Lower lobe of right lung (tissue), 2 donors: Measurements from ENCODE around the gene STAT1. TPM values are rescaled to one million over a fixed set of nuclear protein-coding genes. Genes with fewer than 3 reads are reported as not detected.

Source experiments
- ATAC-seq, 2 donors: fragments of 200-7000 bp; cut with Tn5 transposase; one replicate each; pipeline ENCODE4 v1.9.1; 2020 to 2022; ENCODE audit warnings: mild to moderate bottlenecking in 2 of 2, moderate library complexity in 2 of 2
- DNase-seq: peaks from one replicate; pipeline ENCODE4 v3.0.0-alpha.2; 2020
- H3K27ac ChIP-seq: fragments of 200-600 bp; one replicate; pipeline ENCODE4 v1.8.0; 2022
- H3K27me3 ChIP-seq: fragments of 200-600 bp; one replicate; pipeline ENCODE4 v1.8.0; 2022; ENCODE audit warnings: low read depth
- H3K36me3 ChIP-seq: fragments of 200-600 bp; one replicate; pipeline ENCODE4 v1.8.0; 2022; ENCODE audit warnings: mild to moderate bottlenecking
- H3K4me1 ChIP-seq: fragments of 200-600 bp; one replicate; pipeline ENCODE4 v1.8.0; 2022
- H3K4me3 ChIP-seq: fragments of 200-600 bp; one replicate; pipeline ENCODE4 v1.8.0; 2022; ENCODE audit warnings: mild to moderate bottlenecking
- H3K9me3 ChIP-seq: fragments of 200-600 bp; one replicate; pipeline ENCODE4 v1.8.0; 2022
- CTCF ChIP-seq: fragments of 200-600 bp; IDR thresholded peaks from one replicate; pipeline ENCODE4 v1.8.0; 2022; ENCODE audit warnings: antibody characterized with exemption, mild to moderate bottlenecking
- intact Hi-C: fragments of 100-400 bp; cut with DNase I; formaldehyde crosslinking; loops from one replicate; pipeline ENCODE4 v1.11.0; 2022
- total RNA-seq: library from RNA; stranded (reverse); fragmentation: NEBNext Ultra II Directional; extraction: Animal tissue kit (Norgen Biotek cat#: 25700); gene quantifications from one replicate; pipeline ENCODE4 v1.2.1, GENCODE V29; 2021
- donor health status: DM: no; HTN: yes; CAD: no; lungs with severe emphysema.

STAT1 gene
- total RNA-seq, 1 donor from 2014 or later = 103 TPM

- intact Hi-C loops = no loop called here
- DNase-seq = no peak
Measured at GRCh38 chr2:191012845-191013681, 908 bp downstream of the STAT1 start.

GRCh38 chr2:191012346-191012745 lies 1.6 kb downstream of the STAT1 start:
- intact Hi-C loops = no loop called here
- Histone ChIP-seq H3K4me1 (peaks cover 42% of the 10 kb centered on the region), H3K27me3 (no peaks in the 10 kb centered on the region), H3K9me3 (no peaks in the 10 kb centered on the region), H3K4me3 (peak overlapping the region; percentile 76), H3K36me3 (peaks cover 35% of the 10 kb centered on the region), H3K27ac (peak overlapping the region; percentile 96)
- ATAC-seq (no peak), DNase-seq (no peak)
- no peak for TF ChIP-seq CTCF

More at GRCh38 chr2:191012845-191013681, 908 bp downstream of the STAT1 start:
- peaks cover 42% of the 10 kb centered on the region for H3K4me1 ChIP-seq
- peak overlapping the region; percentile 76 for H3K4me3 ChIP-seq
- no peak for TF ChIP-seq CTCF
- H3K27ac ChIP-seq = peak overlapping the region; percentile 96
- H3K9me3 ChIP-seq = no peaks in the 10 kb centered on the region
- no peaks in the 10 kb centered on the region for H3K27me3 ChIP-seq
- ATAC-seq = peak; percentile 45 to 59
- H3K36me3 ChIP-seq = peaks cover 28% of the 10 kb centered on the region

- intact Hi-C loops = no loop called here
- H3K4me3 ChIP-seq = no peak overlapping the region
- no peak overlapping the region for H3K27ac ChIP-seq
- H3K36me3 ChIP-seq = peaks cover 47% of the 10 kb centered on the region
- no peaks in the 10 kb centered on the region for H3K9me3 ChIP-seq
- H3K4me1 ChIP-seq = peaks cover 42% of the 10 kb centered on the region
- DNase-seq = no peak
- ATAC-seq = no peak
- no peaks in the 10 kb centered on the region for H3K27me3 ChIP-seq
- no peak for TF ChIP-seq CTCF
Measured at GRCh38 chr2:191010887-191011885, 2.8 kb downstream of the STAT1 start.

GRCh38 chr2:191009541-191010374 lies 4.2 kb downstream of the STAT1 start:
- TF ChIP-seq CTCF = no peak
- Histone ChIP-seq H3K27me3 (no peaks in the 10 kb centered on the region), H3K9me3 (no peaks in the 10 kb centered on the region), H3K4me1 (peaks cover 39% of the 10 kb centered on the region), H3K27ac (no peak overlapping the region), H3K36me3 (peaks cover 61% of the 10 kb centered on the region), H3K4me3 (no peak overlapping the region)
- no peak for ATAC-seq
- no peak for DNase-seq
- intact Hi-C loops = no loop called here

GRCh38 chr2:191008286-191008685 lies 5.7 kb downstream of the STAT1 start:
- no peak for ATAC-seq
- no peaks in the 10 kb centered on the region for H3K9me3 ChIP-seq
- peaks cover 35% of the 10 kb centered on the region for H3K4me1 ChIP-seq
- DNase-seq = no peak
- intact Hi-C loops = no loop called here
- H3K27me3 ChIP-seq = no peaks in the 10 kb centered on the region
- H3K36me3 ChIP-seq = peaks cover 76% of the 10 kb centered on the region
- TF ChIP-seq CTCF = no peak
- no peak overlapping the region for H3K4me3 ChIP-seq
- no peak overlapping the region for H3K27ac ChIP-seq
